ENCODE results near the gene NPTX2.

- no peak for TF ChIP-seq YY1 (IDR thresholded peaks at IDR 0.05; ENCODE audit: extremely low read depth, insufficient replicate concordance, low read depth, low read length)
- no peak for TF ChIP-seq POLR2A (IDR thresholded peaks at IDR 0.05; ENCODE audit: borderline replicate concordance, extremely low read depth, insufficient read depth, insufficient read length)
These were observed 904 bp downstream of the NPTX2 start for GRCh38 chr7:98617960-98618418.

Data from HCT116 (cell line).